ENCODE data around the gene SEMA4C.

GRCh38 chr2:96828874-96829273, 41.0 kb downstream of the SEMA4C start:
- no peak for TF ChIP-seq CTCF (conservative IDR thresholded peaks at IDR 0.05)
- no peak for TF ChIP-seq ZFX (IDR thresholded peaks at IDR 0.05)

Measured in C4-2B (cell line).